GM18517 (cell line): ENCODE measurements around the gene PHC1.

Source experiments
- ATAC-seq: cut with Tn5 transposase; IDR thresholded peaks from one replicate; pipeline ENCODE4 v1.9.1; 2021; ENCODE audit warnings: mild to moderate bottlenecking, moderate library complexity; ENCODE audit not compliant: unreplicated experiment

The PHC1 gene

GRCh38 chr12:8949342-8950220 lies 35.3 kb downstream of the PHC1 start, which contains the start of gene M6PR:
TSS of gene M6PR (minus strand) at chr12:8949645. CDS start at chr12:8946404, 3,241 bp downstream.
- peak; percentile 89 for ATAC-seq

GRCh38 chr12:8950221-8950527 lies 35.9 kb downstream of the PHC1 start:
- ATAC-seq = peak; percentile 15

GRCh38 chr12:8950702-8951478 lies 36.6 kb downstream of the PHC1 start:
- no peak for ATAC-seq

GRCh38 chr12:8951744-8952143 lies 37.4 kb downstream of the PHC1 start:
- ATAC-seq = no peak

- ATAC-seq = no peak
Measured at GRCh38 chr12:8953773-8954402, 39.6 kb downstream of the PHC1 start.

- no peak for ATAC-seq
Measured at GRCh38 chr12:8956073-8956472, 41.8 kb downstream of the PHC1 start.

- no peak for ATAC-seq
Measured at GRCh38 chr12:8956772-8957171, 42.5 kb downstream of the PHC1 start.

- no peak for ATAC-seq
Measured at GRCh38 chr12:8957561-8957960, 43.3 kb downstream of the PHC1 start.

- no peak for ATAC-seq
Measured at GRCh38 chr12:8958066-8958465, 43.8 kb downstream of the PHC1 start.

- ATAC-seq = no peak
Measured at GRCh38 chr12:8960176-8960575, 45.9 kb downstream of the PHC1 start.

- ATAC-seq = no peak
Measured at GRCh38 chr12:8968761-8969160, 54.5 kb downstream of the PHC1 start.

GRCh38 chr12:8969861-8970411 lies 55.6 kb downstream of the PHC1 start:
- ATAC-seq = no peak

GRCh38 chr12:8970432-8970831 lies 56.1 kb downstream of the PHC1 start:
- no peak for ATAC-seq

GRCh38 chr12:8980137-8980536 lies 65.8 kb downstream of the PHC1 start:
- no peak for ATAC-seq

- no peak for ATAC-seq
Measured at GRCh38 chr12:8985213-8985754, 71.0 kb downstream of the PHC1 start.

- no peak for ATAC-seq
Measured at GRCh38 chr12:8987163-8987562, 72.9 kb downstream of the PHC1 start.

- no peak for ATAC-seq
Measured at GRCh38 chr12:8987685-8988084, 73.4 kb downstream of the PHC1 start.

- no peak for ATAC-seq
Measured at GRCh38 chr12:8989413-8989812, 75.1 kb downstream of the PHC1 start, which contains the start of gene KLRG1. TSS of gene KLRG1 (plus strand) at chr12:8989546. CDS start at chr12:8989636, 90 bp downstream.
